Muscle layer of colon (tissue), 2 donors: ENCODE results near the gene MYPN.

Source experiments
- H3K27ac ChIP-seq: one replicate; pipeline ENCODE4 v1.7.0; 2013; ENCODE audit warnings: low read depth, mild to moderate bottlenecking, low read length, moderate library complexity
- H3K27me3 ChIP-seq, 2 donors: one replicate each; pipeline ENCODE4 v1.7.0; 2013; ENCODE audit warnings: low read length in 2 of 2, mild to moderate bottlenecking in 2 of 2; ENCODE audit not compliant: insufficient read depth in 2 of 2, control insufficient read depth in 1 of 2
- H3K36me3 ChIP-seq: one replicate; pipeline ENCODE4 v1.7.0; 2013; ENCODE audit warnings: mild to moderate bottlenecking, low read length; ENCODE audit not compliant: insufficient read depth
- H3K4me1 ChIP-seq: one replicate; pipeline ENCODE4 v1.7.0; 2013; ENCODE audit warnings: mild to moderate bottlenecking, low read length; ENCODE audit not compliant: insufficient read depth
- H3K4me3 ChIP-seq, 2 donors: one replicate each; pipeline ENCODE4 v1.7.0; 2013; ENCODE audit warnings: low read length in 2 of 2, low read depth in 1 of 2, mild to moderate bottlenecking in 1 of 2, moderate library complexity in 1 of 2
- H3K9ac ChIP-seq: one replicate; pipeline ENCODE4 v1.7.0; 2013; ENCODE audit warnings: low read length
- H3K9me3 ChIP-seq: one replicate; pipeline ENCODE4 v1.7.0; 2013; ENCODE audit warnings: mild to moderate bottlenecking, low read length
- donor health status: abdominal sarcoma.
- donor health status: Adenocarcinoma of cecum.

Gene MYPN

DNA sequence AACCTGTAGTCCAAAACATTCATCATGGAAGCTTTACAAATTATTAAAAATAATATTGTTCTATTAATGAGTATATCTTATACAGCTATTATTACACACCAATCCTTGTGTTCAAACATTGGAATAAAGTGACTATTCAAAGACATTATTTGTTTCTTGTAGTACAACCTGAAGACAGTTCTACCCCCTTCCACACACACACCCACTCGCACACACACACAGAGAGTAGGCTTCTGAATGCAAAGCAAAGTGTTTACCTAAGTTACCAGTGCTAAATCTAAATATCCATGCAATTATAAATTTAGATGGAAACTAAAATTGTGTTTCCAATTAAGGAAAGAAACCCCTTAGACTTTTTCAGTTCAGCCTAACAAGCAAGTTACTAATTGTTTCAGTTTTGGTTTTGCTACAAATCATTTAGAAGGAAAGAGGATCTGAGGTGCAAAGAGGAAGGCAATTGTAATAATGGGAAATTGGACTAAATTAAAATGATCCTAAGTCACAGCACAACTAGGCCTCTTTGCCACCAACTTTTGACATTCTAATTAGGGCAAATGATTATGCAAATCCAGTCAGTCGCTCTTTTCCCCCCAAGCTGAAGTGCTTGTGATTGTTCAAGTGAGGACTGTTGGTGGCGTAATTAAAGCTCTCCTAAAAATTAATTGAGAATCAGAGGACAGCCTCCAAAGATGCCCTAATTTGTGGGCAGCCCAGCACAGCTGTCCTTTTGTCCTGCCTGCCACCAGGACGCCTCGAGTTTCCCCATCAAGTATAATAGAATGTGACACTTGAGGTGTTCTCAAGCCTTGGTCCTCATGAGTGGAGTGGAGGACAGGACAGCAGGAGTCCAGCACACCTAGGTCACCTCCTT is 142.6 kb downstream of the MYPN start:
- no peak overlapping the region for H3K9ac ChIP-seq
- H3K36me3 ChIP-seq, result no peaks in the 10 kb centered on the region
- no peak overlapping the region for H3K27ac ChIP-seq
- no peaks in the 10 kb centered on the region for H3K27me3 ChIP-seq
- no peaks in the 10 kb centered on the region for H3K9me3 ChIP-seq
- no peaks in the 10 kb centered on the region for H3K4me1 ChIP-seq
- H3K4me3 ChIP-seq, result no peak overlapping the region

DNA sequence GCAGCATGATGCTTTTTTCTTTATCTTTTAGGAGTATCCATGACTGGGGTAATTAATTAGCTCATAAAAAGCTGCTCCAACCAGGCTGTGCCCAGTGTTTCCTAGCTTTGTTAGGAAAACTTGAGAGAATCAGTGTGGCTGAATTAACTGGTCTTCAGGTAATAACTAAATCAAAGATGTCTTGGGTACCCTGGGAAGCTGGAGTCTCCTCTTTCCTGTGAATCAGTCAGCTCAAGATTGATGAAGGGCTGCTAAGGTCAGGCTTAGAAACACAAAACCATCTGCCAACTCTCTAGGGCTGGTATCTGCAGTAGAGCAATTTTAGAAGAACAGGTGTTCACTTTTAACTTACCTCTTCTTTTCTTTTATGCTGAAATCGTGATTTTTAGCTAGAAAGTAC is 144.1 kb downstream of the MYPN start:
- H3K36me3 ChIP-seq, result no peaks in the 10 kb centered on the region
- no peaks in the 10 kb centered on the region for H3K27me3 ChIP-seq
- H3K9ac ChIP-seq, result no peak overlapping the region
- no peaks in the 10 kb centered on the region for H3K4me1 ChIP-seq
- H3K9me3 ChIP-seq, result no peaks in the 10 kb centered on the region
- H3K27ac ChIP-seq, result no peak overlapping the region
- H3K4me3 ChIP-seq, result no peak overlapping the region

DNA sequence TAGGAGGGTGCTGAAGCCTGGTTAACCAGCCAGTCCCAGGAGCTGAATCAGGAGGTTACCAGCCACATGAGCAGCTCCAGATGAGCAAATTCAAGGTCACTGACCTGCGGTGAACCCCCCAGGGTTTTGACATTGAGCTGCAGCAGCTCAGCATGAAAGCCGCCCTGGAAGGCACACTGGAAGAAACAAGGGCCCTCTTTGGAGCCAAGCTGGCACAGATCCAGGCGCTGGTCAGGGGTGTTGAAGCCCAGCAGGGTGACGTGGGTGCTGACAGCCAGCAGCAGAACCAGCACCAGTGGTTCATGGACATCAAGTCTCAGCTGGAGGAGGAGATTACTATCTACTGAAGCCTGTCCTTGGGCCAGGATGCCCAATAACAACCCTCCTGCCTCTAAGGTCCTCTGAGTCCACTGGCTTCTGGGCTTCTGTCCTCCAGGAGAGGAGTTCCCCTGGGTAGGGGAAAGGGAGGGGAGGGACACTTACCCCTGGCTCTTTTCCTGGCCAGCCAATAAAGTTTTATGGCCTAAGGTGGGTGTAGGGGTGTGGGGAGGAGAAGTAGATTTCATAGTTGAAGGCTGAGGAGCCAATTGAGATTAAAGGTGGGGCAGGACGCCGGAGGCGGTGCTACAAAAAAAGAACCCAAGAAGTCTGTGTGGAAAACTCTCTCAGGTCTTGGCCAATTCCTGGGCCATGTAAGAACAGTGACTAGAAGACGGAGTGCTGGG is 152.0 kb downstream of the MYPN start:
- Histone ChIP-seq H3K9me3 (no peaks in the 10 kb centered on the region), H3K27me3 (no peaks in the 10 kb centered on the region), H3K36me3 (no peaks in the 10 kb centered on the region)

More for the DNA sequence above, 152.0 kb downstream of the MYPN start:
- H3K27ac ChIP-seq, result no peak overlapping the region
- H3K4me3 ChIP-seq, result no peak overlapping the region
- H3K4me1 ChIP-seq, result no peaks in the 10 kb centered on the region
- H3K9ac ChIP-seq, result no peak overlapping the region
